ENCODE measurements around the gene ENGASE. TPM values are rescaled to one million over a fixed set of nuclear protein-coding genes. Genes with fewer than 3 reads are reported as not detected.
A peak's percentile ranks its signal among the peaks of the same experiment; 100 is the strongest.

The ENGASE gene
- total and polyA plus RNA-seq, 9 of the 15 experiments (the other 6 are each of a cell fraction or from before 2014, with no cell fraction given): 0.06 to 45.5 (median 13.9) TPM

DNA sequence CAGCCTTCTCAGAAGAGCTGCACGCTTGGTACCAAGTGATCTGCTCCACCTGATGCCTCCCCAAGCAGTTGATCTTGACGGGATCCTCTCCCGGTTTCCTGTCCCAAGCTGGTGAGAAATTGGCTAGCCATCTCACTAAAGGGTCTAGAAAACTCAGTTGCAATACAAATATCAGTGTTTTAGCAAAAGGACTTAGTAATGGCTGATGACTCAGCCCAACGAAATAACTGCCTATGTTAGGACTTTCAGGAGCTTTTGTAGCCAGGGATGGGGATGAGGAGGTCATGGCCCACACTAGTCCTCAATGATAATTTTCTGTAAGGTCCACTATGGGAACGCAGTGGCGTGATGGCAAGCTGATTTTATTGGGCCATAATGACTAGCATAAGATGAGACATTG is 23.3 kb upstream of the ENGASE start:
- TF ChIP-seq PHF8 (IDR thresholded peaks at IDR 0.05; ENCODE audit: borderline replicate concordance, low read length) (no peak), HOXB6 (CRISPR knock-in tag; IDR thresholded peaks at IDR 0.05; ENCODE audit: borderline replicate concordance) (no peak), SIN3A (IDR thresholded peaks at IDR 0.05; ENCODE audit: borderline replicate concordance in 2 of 2, control insufficient read depth in 1 of 2, low read depth in 2 of 2, low read length in 2 of 2) (no peak), NFXL1 (CRISPR knock-in tag; IDR thresholded peaks at IDR 0.05) (no peak), POU5F1 (IDR thresholded peaks at IDR 0.05; ENCODE audit: borderline replicate concordance, low read depth, low read length, partially characterized antibody) (no peak), RBM39 (optimal IDR thresholded peaks at IDR 0.05; ENCODE audit: low read depth, low read length) (no peak), FOSL1 (tag; conservative IDR thresholded peaks at IDR 0.05) (peak; percentile 46), ASH1L (IDR thresholded peaks at IDR 0.05; ENCODE audit: borderline replicate concordance, low read depth, partially characterized antibody) (no peak)
- TF ChIP-seq, protein P1, sequence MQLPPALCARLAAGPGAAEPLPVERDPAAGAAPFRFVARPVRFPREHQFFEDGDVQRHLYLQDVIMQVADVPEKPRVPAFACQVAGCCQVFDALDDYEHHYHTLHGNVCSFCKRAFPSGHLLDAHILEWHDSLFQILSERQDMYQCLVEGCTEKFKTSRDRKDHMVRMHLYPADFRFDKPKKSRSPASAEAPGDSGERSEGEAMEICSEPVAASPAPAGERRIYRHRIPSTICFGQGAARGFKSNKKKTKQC (CRISPR knock-in tag; IDR thresholded peaks at IDR 0.05): no peak
- BruUV-seq (replicated peaks): no TSS peak
- no peak overlapping the region for H3K4me2 ChIP-seq (ENCODE audit: insufficient read depth, low read length)
- ATAC-seq (no peak), DNase-seq (ENCODE audit: extremely low read depth in 1 of 4, low spot score in 3 of 4) (no peak), FAIRE-seq (no peak)
- H3K27ac ChIP-seq (ENCODE audit: extremely low read depth, low read depth, low read length): no peak overlapping the region
- H2AFZ ChIP-seq (ENCODE audit: low read depth, low read length): no peak overlapping the region
- no peaks in the 10 kb centered on the region for H3K36me3 ChIP-seq (ENCODE audit: control insufficient read depth, insufficient read depth, low read length)
- H3K9me3 ChIP-seq (replicated peaks; ENCODE audit: control insufficient read depth, insufficient read depth, low read depth, low read length): no peaks in the 10 kb centered on the region
- POLR2A ChIA-PET: no interaction called here
- in situ Hi-C loops (cut with MboI) (loop anchor here (25.0 kb wide), 1 partner anchor 336 kb away; no protein-coding TSS in a partner anchor), intact Hi-C loops (cut with micrococcal nuclease) (no loop called here)
- 0 out of 2 replicates have a peak, but pooled peaks cover 6% of the 10 kb centered on the region for H4K20me1 ChIP-seq (replicated peaks; ENCODE audit: control insufficient read depth, insufficient read depth, low read length)
- no peaks in the 10 kb centered on the region for H3K9me1 ChIP-seq (ENCODE audit: control insufficient read depth, insufficient read depth, low read length)
- H3K4me3 ChIP-seq: no peak overlapping the region
- CTCF ChIA-PET (ENCODE audit: low intra/inter-chr PET ratio): no interaction called here
- WGBS (ENCODE audit: insufficient coverage, low coverage, missing lambda C conversion rate): 4% methylated on average over 6 of the region's 6 CpGs
- no peak overlapping the region for H3K9ac ChIP-seq (ENCODE audit: insufficient read depth in 1 of 2, low read depth in 2 of 2, low read length in 2 of 2)
- H3K27me3 ChIP-seq (ENCODE audit: control insufficient read depth in 2 of 2, insufficient read depth in 2 of 2, low read length in 2 of 2): peaks cover 28 to 48% of the 10 kb centered on the region in 2 experiments; a peak in 4 of 5 replicates
- H3K79me2 ChIP-seq (ENCODE audit: control insufficient read depth, insufficient read depth, low read length): no peaks in the 10 kb centered on the region
- peaks cover 0 to 14% of the 10 kb centered on the region in 2 experiments; a peak in 2 of 5 replicates for H3K4me1 ChIP-seq (replicated peaks in 1 of 2; ENCODE audit: control insufficient read depth in 2 of 2, insufficient read depth in 2 of 2, low read length in 2 of 2)
